Astrocyte (in vitro differentiated cells and primary cell): ENCODE results near the gene TMC8.

ENCODE experiments used
- CTCF ChIP-seq: IDR thresholded peaks from 2 replicates; pipeline ENCODE4 v1.5.1; 2011; ENCODE audit warnings: low read depth, mild to moderate bottlenecking, inconsistent platforms, low read length, moderate library complexity; ENCODE audit not compliant: insufficient read depth
- EZH2 ChIP-seq: IDR thresholded peaks from 2 replicates; pipeline ENCODE4 v1.6.1; 2012; ENCODE audit warnings: mild to moderate bottlenecking, low read length, inconsistent platforms; ENCODE audit not compliant: insufficient read depth

DNA sequence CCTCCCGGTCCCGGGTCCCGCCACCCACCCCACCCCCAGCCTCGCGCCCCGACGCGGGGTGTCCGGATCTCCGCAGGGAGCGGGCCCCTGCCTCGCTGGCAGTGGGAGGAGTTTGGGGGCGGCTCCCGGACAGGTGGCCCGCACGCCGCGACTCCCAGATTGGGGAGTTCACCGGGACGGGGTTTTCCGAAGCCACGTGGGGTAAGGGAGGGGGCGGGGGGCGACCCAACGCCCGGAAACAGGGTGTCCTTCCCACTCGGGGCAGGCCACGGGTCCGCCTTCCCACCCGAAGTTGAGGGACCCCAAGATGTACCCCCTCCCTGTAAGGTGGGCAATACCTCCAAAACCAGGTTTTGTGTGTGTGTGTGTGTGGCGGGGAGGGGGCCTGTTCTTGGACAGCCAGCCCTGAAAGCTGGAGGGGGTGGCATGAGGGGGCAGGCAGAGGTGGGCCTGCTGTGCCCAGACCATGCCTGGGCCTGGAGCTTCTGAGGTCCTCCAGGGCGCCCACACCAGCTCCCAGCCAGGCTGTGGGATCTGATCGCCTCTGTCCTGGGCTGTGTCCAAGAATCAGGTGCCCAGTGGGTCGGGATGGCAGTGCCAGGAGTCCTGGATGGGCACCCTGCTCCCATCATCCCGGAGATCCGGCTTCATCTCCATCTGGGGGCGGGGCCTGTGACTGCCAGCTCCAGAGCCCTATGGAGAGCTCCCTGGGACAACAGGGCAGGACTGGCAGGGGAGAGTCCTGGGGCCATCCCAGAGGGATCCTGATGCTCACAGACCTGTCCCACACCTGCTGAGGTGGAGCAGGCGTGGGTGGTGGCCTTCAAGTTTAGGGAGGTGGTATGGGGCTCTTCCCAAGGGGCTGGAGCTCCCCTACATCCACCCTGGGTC, 38.6 kb downstream of the TMC8 start:
- no peak for TF ChIP-seq CTCF
- TF ChIP-seq EZH2, result no peak
